Measurements from ENCODE around the gene KRT17. TPM values are rescaled to one million over a fixed set of nuclear protein-coding genes. Genes with fewer than 3 reads are reported as not detected.
"Not testable (repeated sequence)": the region's sequence is repeated elsewhere in the genome, so short reads cannot be mapped to it uniquely, and the experiment has no call there.

The KRT17 gene
- total RNA-seq, 1 donor from 2014 or later, result 5.9 TPM

GRCh38 chr17:41586863-41587495 is 37.4 kb downstream of the KRT17 start, which contains the start of gene KRT14:
TSS of gene KRT14 (minus strand) at chr17:41586895. CDS start at chr17:41586834, 61 bp downstream.
- no peak within 1 kb of the TSS for H3K4me3 ChIP-seq
- ATAC-seq (no peak), DNase-seq (peak; percentile 21)
- intact Hi-C loops (cut with DNase I), result no loop called here
- TF ChIP-seq CTCF (IDR thresholded peaks at IDR 0.05), result no peak
- no peak within 1 kb of the TSS for H3K27ac ChIP-seq
- no peaks in the 10 kb centered on the region for H3K9me3 ChIP-seq
- H3K4me1 ChIP-seq, result no peaks in the 10 kb centered on the region
- H3K36me3 ChIP-seq, result no peaks in the 10 kb centered on the region
- H3K27me3 ChIP-seq, result peaks cover 4% of the 10 kb centered on the region

GRCh38 chr17:41585301-41586056 is 38.9 kb downstream of the KRT17 start:
- Histone ChIP-seq H3K9me3 (no peaks in the 10 kb centered on the region), H3K4me3 (no peak overlapping the region), H3K27ac (no peak overlapping the region), H3K4me1 (no peaks in the 10 kb centered on the region), H3K36me3 (no peaks in the 10 kb centered on the region), H3K27me3 (peaks cover 4% of the 10 kb centered on the region)
- no peak for ATAC-seq
- TF ChIP-seq CTCF (IDR thresholded peaks at IDR 0.05), result no peak
- intact Hi-C loops (cut with DNase I), result no loop called here
- no peak for DNase-seq

- ATAC-seq; intact Hi-C loops (cut with DNase I); DNase-seq; H3K27ac ChIP-seq; H3K4me3 ChIP-seq; H3K4me1 ChIP-seq; H3K9me3 ChIP-seq; H3K27me3 ChIP-seq; H3K36me3 ChIP-seq: not testable (repeated sequence)
These were observed 39.9 kb downstream of the KRT17 start for GRCh38 chr17:41584331-41584927.

GRCh38 chr17:41583137-41584127 is 40.9 kb downstream of the KRT17 start:
- no peak overlapping the region for H3K27ac ChIP-seq
- intact Hi-C loops (cut with DNase I), result no loop called here

GRCh38 chr17:41582061-41582968 is 42.1 kb downstream of the KRT17 start:
- DNase-seq, H3K27me3 ChIP-seq: not testable (repeated sequence)

More at GRCh38 chr17:41583137-41584127, 40.9 kb downstream of the KRT17 start:
- Histone ChIP-seq H3K4me1 (no peaks in the 10 kb centered on the region), H3K27me3 (no peaks in the 10 kb centered on the region), H3K9me3 (no peaks in the 10 kb centered on the region), H3K4me3 (no peak overlapping the region), H3K36me3 (no peaks in the 10 kb centered on the region)
- ATAC-seq (no peak), DNase-seq (no peak)
- TF ChIP-seq CTCF (IDR thresholded peaks at IDR 0.05), result no peak

More at GRCh38 chr17:41582061-41582968, 42.1 kb downstream of the KRT17 start:
- ATAC-seq; H3K27ac ChIP-seq; H3K36me3 ChIP-seq; intact Hi-C loops (cut with DNase I); H3K9me3 ChIP-seq; H3K4me3 ChIP-seq; H3K4me1 ChIP-seq: not testable (repeated sequence)

Data from upper lobe of right lung (tissue), 1 donor.